Measurements from ENCODE around the gene EN1. TPM values are rescaled to one million over a fixed set of nuclear protein-coding genes. Genes with fewer than 3 reads are reported as not detected.

EN1 gene
- not detected for total RNA-seq

DNA sequence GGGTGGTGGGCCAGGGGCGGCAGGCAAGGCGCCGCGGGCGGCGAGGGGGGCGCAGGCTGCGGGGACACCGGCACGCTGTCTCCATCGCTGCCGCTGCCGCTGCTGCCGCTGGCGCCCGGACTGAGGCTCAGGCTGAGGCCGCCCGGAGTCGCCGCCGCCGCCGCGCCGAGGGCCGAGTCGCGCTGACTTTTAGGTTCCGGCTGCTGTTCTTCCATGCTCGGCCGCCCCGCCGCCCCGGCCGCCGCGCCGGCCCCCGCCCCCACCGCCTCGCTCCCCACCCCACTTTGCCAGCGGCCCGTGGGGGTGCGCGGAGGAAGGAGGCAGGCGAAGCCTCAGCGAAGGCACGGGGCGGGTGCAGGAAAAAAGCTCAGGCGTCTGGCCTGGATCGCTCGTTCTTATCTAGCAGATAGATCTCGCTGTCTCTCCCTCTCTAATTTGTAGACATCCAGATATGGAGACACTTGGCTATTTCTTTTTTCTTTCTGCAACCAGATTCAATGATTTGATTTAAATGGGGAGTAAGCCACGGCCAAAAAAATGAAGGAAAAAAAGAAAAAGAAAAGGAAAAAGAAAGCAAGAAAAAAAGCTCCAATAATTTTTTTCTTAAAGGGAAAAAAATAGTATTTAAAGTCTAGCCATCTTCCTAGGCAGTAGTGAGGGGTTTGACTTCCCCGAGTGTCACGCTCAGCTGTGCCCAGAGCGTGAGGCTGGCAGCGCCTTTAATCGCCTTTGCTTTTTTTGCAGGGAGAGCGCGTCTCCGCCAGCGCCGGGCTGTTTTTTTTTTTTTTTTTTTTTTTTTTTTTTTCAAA is at the start of gene EN1:
EN1 (minus strand) TSS at position 696 of the 809 bp plus-strand sequence; CDS start at position 215, 481 bp downstream.
- ChIA-PET CTCF (no interaction called here), POLR2A (no interaction called here)

DNA sequence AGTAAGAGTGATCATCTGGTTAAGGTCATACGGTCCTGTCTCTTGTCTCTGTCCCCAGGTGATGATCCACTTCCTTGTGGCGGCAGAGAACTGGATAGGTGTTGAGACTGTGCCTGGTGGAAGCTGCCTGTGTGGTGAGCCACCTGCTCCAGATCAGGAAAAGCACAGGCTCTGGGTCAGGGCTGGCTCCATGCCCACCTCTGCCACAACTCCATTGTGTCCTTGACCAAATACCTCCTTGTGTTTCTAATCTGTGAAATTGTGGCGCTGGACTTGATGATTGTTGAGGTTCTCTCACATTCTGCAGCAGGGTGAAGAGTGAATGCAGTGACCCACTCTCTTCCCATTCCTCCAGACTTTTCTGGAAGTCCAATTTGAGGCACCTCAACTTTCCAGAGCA is 45.7 kb upstream of the EN1 start:
- CTCF ChIA-PET: no interaction called here
- POLR2A ChIA-PET: no interaction called here

DNA sequence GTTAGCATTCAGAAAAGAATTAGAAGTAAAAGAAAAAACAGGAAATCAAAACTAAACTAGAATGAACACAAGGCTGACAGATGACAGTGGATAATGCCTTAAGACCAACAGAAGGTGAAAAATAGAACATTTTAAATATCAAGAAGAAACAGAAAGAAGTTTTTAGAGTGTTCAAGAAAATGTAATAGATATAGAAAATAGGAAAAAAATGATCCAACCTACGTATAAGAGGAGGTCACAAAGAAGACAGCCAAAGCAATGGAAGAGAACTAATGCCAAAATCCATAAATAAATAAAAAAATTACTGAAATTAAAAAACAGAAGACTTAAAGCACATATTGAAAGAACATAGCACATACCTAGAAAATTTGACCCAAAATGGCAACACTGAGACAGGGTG is 42.5 kb upstream of the EN1 start:
- ChIA-PET POLR2A (no interaction called here), CTCF (no interaction called here)

- ChIA-PET POLR2A (no interaction called here), CTCF (interaction anchor here (1.8 to 2.0 kb wide), 2 partner anchors 290 to 592 kb away, joined by 4 to 5 read pairs; no protein-coding TSS in a partner anchor)
These were observed 36.3 kb upstream of the EN1 start for GRCh38 chr2:118883792-118884191.

GRCh38 chr2:118882693-118883336 is 35.4 kb upstream of the EN1 start:
- ChIA-PET POLR2A (no interaction called here), CTCF (interaction anchor here (0.8 to 2.0 kb wide), 3 partner anchors 125 to 593 kb away, joined by 3 to 5 read pairs (median 4); no protein-coding TSS in a partner anchor)

- ChIA-PET CTCF (interaction anchor here (0.6 to 1.3 kb wide), 4 partner anchors 12 to 345 kb away, joined by 3 read pairs; no protein-coding TSS in a partner anchor), POLR2A (no interaction called here)
These were observed 34.2 kb upstream of the EN1 start for GRCh38 chr2:118881490-118882129.

- ChIA-PET POLR2A (no interaction called here), CTCF (interaction anchor here (1.5 kb wide), 1 partner anchor 35 kb away, joined by 3 read pairs; no protein-coding TSS in a partner anchor)
These were observed 33.1 kb upstream of the EN1 start for GRCh38 chr2:118880501-118880900.

DNA sequence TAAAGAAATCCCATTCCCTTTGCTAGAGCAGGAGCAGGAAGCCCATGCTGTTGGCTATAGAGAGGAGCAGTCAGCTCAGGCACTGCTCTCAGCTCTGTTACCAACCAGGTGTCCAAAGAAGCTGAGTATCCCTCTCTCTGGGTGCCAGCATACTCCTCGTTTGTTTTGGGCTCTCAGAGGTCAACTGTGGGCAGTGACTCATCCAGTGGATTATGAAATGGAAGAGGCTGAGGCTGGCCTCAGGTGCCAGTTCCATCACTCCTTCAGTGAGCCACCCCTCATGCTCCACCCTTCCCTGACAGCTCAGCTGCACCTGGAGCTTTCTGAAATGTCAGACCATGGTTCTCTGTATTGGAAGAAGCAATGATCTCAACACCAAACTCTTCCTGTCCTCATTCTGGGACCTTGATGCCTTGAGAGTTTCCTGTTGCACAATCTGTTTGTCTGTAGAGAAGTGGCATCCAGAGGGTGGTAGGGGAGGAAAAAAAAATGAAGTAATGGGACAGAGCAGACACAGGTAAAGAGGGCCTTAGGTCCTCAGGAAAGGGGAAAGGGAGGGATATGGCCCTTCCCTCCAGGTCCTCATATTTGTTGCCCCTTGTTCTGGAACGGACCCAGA is 31.2 kb upstream of the EN1 start:
- ChIA-PET CTCF (no interaction called here), POLR2A (no interaction called here)

- POLR2A ChIA-PET: no interaction called here
These were observed 27.9 kb upstream of the EN1 start for GRCh38 chr2:118875318-118875717.

DNA sequence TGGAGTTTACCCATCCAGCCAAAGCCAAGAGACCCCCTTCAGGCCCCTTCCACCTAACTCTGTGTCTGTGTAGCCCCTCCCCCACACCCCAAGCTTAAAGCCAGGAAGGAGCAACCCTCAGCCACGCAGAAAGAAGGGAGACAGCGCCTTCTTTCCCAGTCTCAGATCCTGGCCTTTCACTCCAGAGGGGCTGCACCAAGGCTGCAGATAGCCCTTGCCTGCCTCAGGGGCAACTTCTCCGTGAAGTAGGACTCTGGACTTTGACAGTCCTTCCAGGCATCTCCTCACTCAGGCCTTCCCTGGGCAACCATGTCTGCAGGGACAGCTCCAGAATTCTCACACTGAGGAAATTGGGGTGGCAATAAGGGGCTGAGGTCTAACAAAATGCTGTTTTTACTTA is 26.9 kb upstream of the EN1 start:
- ChIA-PET POLR2A (no interaction called here), CTCF (no interaction called here)

More at GRCh38 chr2:118875318-118875717, 27.9 kb upstream of the EN1 start:
- CTCF ChIA-PET: no interaction called here

DNA sequence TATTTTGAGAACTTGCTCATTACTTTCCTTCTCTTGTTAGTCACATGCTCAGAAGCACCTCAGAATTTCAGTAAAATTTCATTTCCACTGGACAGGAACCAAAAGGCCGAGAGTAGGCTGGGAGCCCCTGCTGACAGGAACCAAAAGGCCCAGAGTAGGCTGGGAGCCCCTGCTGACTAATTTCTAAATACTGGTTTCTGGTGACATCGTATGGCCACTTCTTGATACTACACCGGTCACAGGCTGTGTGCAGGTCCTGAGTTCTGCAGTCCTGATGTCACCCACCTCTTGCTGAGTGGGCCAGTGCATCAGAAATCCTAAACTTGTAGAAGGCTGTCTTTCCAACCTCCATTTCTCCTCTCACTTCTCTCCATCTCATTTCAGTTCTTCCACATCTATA is 17.7 kb upstream of the EN1 start:
- CTCF ChIA-PET: no interaction called here
- POLR2A ChIA-PET: no interaction called here

- CTCF ChIA-PET: no interaction called here
- POLR2A ChIA-PET: no interaction called here
These were observed 16.8 kb upstream of the EN1 start for GRCh38 chr2:118864207-118864606.

GRCh38 chr2:118861731-118862130 is 14.3 kb upstream of the EN1 start:
- ChIA-PET CTCF (no interaction called here), POLR2A (no interaction called here)

DNA sequence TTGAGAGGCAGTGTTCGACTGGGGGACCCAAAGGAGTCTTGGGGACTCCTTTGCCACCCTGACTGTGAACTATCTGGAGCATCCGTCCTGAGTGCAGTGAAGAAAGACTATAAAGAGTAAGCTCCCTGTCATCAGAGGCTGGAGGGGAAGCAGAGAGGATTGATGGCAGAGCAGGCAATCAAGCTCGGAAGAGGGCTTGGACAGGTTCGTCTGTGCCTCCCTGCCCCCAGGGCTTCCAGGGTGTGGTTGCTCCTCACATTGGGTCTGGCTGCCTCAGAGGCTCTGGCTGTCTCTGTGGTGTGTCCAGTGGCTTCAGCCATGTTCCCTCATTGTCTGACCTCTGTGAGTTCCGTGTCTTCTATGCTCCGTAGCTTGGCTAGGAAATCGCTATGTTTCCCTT is 13.8 kb upstream of the EN1 start:
- CTCF ChIA-PET: interaction anchor here (1.3 kb wide), 1 partner anchor 10 kb away, joined by 3 read pairs; no protein-coding TSS in a partner anchor

GRCh38 chr2:118860506-118860905 is 13.1 kb upstream of the EN1 start:
- ChIA-PET POLR2A (no interaction called here), CTCF (interaction anchor here (0.7 to 1.3 kb wide), 2 partner anchors 10 to 1467 kb away, joined by 3 read pairs; no protein-coding TSS in a partner anchor)

More for the DNA sequence above, 13.8 kb upstream of the EN1 start:
- POLR2A ChIA-PET: no interaction called here

DNA sequence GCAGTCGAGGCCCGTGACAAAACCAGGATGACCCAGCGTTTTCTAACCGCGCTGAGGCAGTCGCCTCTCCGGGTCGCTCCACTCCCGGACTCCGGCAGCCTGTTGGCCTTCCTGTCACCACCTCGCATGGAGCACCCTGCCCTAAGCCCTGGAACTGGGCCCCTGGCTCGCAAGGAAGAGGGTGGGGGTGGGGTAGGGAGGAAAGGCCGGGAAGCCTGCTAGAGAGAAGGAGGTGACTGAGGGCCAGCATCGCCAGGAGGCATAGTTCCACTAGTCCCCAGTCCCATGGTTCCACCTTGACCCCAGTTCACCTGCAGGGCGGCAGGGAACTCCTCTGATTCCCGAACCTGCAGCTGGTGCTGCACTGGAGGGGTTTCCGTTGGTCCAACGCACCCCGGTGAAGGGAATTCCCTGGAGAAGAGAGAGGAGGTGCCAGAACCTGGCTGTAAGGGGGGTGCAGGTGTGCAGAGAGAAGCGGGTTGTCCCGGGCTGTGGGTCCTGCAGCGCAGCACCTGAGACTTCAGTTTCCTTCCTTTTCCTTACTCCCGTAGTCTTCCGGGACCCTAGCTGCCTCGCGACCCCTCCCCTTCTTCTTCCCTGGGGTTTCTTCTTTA is 11.8 kb upstream of the EN1 start:
- CTCF ChIA-PET: interaction anchor here (0.7 kb wide), 1 partner anchor 883 kb away, joined by 3 read pairs; no protein-coding TSS in a partner anchor
- POLR2A ChIA-PET: no interaction called here

DNA sequence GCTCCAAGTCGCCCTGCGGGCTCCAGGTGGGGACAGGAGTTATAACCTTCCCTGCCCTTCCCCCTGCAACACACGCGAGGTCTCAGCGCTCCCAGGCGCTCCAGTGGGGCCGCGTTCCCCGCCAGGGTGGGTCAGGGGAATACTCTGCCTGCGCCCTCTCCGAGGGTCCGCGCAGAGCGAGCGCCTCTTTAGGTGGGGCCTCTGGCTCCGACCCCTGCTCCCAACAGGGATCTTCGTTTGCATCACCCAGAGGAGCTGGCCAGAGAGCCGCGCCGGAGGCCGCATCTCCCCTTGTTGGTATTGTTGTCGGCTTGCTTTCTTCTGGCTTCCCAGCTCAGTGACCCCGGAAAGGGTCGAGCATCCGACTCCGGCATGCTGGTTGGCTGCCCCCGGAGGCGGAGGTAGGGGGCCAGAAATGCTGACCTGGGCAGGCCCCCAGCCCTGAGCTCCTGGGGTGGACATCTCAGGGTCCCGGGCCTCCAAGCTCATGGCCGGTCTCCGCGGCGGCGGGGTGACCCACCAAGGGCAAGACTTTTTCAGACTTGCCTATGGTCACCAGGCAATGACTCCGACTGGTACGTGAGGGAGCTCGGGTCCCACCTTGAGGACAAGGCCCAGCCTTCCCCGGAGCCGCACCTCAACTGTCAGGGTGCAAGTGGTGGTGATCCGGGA is 11.2 kb upstream of the EN1 start:
- ChIA-PET POLR2A (no interaction called here), CTCF (interaction anchor here (0.7 kb wide), 1 partner anchor 883 kb away, joined by 3 read pairs; no protein-coding TSS in a partner anchor)

DNA sequence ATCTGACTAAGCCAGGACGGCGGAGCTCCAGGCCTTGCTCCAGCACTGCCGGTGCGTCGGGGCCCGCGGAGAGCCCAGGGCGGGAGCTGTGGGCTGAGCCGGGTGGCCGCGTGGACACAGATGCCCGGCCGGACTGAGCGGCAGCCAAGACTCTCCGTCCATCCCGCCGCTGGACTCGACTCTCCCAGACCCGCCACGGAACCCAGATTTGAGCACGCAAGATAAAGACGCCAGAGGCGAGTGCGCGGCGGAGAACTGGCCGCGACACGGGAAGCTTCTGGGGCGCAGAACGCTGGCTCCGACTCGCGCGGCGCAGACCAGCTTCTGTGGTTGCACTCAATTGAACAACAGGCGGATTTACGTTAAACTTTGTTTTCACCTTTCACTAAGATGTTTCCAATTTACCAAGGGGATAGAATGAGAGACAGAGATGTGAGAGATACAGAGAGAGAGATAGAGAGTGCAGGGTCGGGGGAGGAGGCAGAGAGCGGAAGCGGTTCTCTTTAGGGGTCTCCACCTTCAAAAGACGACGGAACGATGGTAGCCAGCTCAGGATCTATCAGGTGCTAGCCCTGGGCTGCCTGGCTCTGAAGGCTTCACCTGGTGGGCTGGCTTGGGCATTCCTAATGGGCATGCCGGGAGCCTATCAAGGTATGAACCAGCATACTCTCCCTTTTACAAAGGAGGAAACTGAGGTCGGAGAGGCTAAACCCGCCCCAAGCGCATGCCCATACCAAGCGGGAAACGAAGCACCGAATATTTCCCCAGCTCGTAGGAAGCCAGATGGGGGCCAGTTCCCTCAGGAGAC is 10.4 kb upstream of the EN1 start:
- ChIA-PET POLR2A (no interaction called here), CTCF (no interaction called here)

Data from activated CD8-positive, alpha-beta memory T cell treated with anti-CD3 and anti-CD28 coated beads for 36 hours (primary cell).